HFF-Myc (cell line): ENCODE data around the gene SPAG16.
"Not testable (repeated sequence)": the region's sequence is repeated elsewhere in the genome, so short reads cannot be mapped to it uniquely, and the experiment has no call there.

Experiments
- DNase-seq: peaks from one replicate; pipeline ENCODE4 v3.0.0-alpha.2; 2011; ENCODE audit warnings: low read depth; ENCODE audit errors: extremely low read depth
- H3K4me3 ChIP-seq: replicated peaks from 2 replicates; pipeline ENCODE4 v1.5.1; 2011; ENCODE audit warnings: low read depth, mild to moderate bottlenecking, control low read depth, low read length
- TF ChIP-seq, protein P1 (sequence below): IDR thresholded peaks from 2 replicates; pipeline ENCODE4 v1.5.1; 2012; ENCODE audit warnings: mild to moderate bottlenecking, low read depth, low read length, control low read depth; ENCODE audit errors: missing control alignments

SPAG16 gene

DNA sequence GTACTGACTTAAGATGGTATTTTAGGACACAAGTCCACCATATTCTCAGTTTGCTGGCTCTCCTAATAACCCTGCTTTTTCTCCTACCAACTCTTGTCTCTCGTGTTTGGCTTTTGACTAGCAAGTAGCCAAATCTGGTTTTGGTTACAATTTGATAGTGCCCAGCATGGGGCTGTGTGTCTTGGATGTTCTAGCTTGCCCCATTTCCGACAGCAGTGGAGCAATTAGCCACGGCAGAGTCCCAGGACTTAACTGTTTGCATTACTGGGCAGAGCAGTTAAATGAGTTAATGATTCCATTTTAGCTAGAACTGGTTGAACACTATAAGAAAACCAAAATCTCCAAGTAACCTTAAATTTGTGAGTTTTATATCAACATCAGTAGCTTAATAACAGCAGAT, 18.6 kb upstream of the SPAG16 start:
- no peak overlapping the region for H3K4me3 ChIP-seq
- TF ChIP-seq, protein P1, sequence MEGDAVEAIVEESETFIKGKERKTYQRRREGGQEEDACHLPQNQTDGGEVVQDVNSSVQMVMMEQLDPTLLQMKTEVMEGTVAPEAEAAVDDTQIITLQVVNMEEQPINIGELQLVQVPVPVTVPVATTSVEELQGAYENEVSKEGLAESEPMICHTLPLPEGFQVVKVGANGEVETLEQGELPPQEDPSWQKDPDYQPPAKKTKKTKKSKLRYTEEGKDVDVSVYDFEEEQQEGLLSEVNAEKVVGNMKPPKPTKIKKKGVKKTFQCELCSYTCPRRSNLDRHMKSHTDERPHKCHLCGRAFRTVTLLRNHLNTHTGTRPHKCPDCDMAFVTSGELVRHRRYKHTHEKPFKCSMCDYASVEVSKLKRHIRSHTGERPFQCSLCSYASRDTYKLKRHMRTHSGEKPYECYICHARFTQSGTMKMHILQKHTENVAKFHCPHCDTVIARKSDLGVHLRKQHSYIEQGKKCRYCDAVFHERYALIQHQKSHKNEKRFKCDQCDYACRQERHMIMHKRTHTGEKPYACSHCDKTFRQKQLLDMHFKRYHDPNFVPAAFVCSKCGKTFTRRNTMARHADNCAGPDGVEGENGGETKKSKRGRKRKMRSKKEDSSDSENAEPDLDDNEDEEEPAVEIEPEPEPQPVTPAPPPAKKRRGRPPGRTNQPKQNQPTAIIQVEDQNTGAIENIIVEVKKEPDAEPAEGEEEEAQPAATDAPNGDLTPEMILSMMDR: no peak
- DNase-seq: no peak

DNA sequence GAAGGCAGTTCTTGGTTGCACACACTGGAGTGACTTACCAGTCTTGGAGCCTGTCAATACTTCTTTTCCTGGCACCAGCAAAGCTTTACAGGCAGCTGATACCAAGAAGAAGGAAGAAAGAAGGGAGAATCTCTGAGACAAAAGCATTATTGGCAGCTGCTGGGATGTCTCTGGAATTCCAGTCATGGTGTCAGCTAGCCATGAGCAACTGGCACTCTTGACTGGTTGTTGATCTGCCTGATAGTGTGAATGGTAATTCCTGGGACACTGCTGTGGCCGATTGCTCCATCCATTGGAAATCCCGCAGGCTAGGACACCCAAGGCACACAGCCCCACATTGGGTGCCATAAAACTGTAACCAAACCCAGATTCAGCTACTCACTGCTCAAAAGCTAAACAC, 17.8 kb upstream of the SPAG16 start:
- TF ChIP-seq, protein P1: no peak
- H3K4me3 ChIP-seq: no peak overlapping the region
- DNase-seq: no peak

DNA sequence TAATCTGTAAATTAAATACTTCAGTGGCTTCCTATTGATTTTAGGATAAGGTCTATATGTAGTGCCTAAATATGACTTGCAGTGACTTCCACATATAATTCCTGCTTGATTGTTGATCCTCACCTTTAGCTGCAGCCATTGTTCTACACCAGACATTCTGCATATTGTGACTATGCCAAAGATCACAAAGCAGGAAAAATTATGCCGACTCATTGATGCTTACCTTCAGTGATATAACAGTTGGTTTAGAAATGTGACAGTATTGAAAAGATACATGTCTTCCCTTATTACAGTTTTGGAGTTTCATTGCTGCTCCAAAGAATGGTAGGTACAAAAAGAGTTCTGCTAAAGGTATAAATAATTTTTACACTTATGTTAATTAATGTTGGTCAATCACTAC, 12.3 kb upstream of the SPAG16 start:
- TF ChIP-seq, protein P1: no peak
- H3K4me3 ChIP-seq: no peak overlapping the region
- DNase-seq: no peak

DNA sequence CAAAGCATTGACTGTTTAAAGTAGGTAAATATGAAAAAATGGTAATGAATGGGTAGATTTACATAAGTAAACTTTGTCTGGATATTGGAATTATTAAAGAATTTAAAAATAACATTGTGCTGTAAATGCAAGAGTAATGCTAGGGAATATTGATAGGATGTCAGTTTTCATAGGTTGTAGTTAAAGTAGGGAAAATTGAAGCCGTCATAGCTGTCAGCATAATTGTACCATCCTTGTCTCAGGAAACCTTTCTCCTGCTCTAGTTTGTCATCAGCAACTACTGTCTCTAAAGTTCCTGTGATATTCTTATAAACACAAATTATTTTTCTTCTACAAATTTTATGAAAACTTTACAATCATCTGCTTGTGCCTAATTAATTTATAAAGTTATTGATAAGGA, 10.1 kb upstream of the SPAG16 start:
- DNase-seq: no peak
- TF ChIP-seq, protein P1: no peak

DNA sequence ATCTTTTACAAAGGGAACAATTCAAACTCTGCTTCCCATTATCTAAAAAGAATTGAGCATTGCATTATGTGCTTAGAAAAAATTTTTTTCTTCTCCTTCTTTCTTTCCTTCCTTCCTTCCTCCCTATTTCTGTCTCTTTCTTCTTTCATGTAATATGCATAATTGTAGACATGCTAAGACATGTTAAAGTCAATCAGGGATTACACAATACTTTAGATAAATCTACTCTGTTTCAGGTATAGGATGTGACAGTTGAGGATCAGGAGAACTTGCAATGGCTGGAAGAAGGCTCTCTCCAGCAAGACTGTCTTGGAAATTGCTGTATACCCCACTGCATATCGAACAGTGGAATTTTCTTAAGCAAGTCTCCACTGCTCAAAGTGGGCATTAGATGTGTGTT, 9.0 kb upstream of the SPAG16 start:
- TF ChIP-seq, protein P1: no peak
- DNase-seq: no peak
- no peak overlapping the region for H3K4me3 ChIP-seq

More for the DNA sequence above, 10.1 kb upstream of the SPAG16 start:
- H3K4me3 ChIP-seq: no peak overlapping the region

DNA sequence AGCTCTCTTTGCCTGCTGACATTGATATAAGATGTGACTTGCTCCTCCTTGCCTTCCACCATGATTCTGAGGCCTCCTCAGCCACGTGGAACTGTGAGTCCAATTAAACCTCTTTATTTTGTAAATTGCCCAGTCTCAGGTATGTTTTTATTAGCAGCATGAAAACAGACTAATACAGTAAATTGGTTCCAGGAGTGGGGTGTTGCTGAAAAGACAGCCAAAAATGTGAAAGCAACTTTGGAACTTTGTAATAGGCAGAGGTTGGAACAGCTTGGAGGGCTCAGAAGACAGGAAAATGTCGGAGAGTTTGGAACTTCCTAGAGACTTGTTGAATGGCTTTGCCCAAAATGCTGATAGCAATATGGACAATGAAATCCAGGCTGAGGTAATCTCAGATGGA, 7.1 kb upstream of the SPAG16 start:
- not testable (repeated sequence) for H3K4me3 ChIP-seq, DNase-seq

DNA sequence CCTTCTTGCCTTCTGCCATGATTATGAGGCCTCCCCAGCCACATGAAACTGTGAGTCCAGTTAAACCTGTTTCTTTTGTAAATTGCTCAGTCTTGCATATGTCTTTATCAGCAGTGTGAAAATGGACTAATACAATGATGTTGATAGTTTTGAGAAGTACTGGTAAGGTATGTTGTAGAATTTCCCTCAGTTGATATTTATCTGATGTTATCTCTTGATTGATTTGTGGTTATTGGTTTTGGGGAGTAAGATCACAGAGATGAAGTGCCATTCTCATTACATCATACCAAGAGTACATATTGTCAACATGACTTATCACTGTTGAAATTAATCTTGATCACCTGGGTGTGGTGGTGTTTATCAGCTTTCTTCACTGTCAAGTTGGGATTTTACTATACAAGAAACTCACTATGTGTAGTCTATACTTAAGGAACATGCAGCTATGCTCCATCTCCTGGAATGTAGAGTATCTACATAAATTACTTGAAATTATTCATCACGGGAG, 5.1 kb upstream of the SPAG16 start:
- no peak for DNase-seq
- no peak overlapping the region for H3K4me3 ChIP-seq
- TF ChIP-seq, protein P1: no peak
